CD4-positive, alpha-beta T cell treated with Interleukin-21 for 1 hour (primary cell): ENCODE measurements around the gene FBXO31.

Source experiments
- DNase-seq: peaks from one replicate; pipeline ENCODE4 v3.0.0-alpha.2; 2020

FBXO31 gene

DNA sequence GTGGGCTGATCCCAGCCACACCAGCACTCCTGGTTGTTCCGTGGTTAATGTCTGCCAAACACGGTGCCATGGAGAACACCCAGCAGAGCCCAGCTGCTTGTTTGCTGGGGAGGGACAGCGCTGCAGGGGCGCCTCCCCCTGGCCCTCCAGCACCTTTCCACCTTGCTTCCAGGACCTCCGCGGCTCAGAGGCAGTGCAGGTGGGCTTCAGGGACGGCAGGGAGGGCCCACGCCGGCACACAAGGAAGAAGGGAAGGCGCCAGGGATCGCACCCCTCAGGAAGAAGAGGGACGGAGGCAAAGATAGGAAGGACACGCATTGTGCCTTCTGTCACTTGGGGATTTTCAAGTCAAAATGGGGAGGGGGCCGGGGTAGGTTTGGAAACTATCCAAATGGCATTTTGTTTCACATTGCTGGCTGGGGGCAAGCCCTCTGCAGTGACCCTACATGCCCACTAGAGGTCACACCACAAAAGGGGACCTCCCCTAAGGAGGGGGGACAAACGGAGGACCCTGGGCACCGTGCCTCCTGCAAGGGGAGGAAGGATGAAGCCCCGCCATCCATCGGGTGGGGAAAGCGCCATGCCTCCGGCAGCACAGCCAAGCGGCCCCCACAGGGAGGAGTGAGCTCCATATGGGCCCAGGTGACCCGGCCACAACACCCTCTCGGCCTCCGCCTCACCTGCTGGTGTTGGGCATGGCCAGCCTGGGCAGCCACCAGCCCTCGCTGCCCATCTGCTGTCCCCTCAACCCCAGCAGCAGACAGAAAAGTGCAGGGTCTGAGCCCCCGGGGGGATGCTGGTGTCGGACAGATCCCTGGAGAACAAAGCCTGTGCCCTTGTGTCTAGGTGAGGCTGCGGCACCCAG is 58.9 kb downstream of the FBXO31 start:
- DNase-seq, result peak; percentile 54

DNA sequence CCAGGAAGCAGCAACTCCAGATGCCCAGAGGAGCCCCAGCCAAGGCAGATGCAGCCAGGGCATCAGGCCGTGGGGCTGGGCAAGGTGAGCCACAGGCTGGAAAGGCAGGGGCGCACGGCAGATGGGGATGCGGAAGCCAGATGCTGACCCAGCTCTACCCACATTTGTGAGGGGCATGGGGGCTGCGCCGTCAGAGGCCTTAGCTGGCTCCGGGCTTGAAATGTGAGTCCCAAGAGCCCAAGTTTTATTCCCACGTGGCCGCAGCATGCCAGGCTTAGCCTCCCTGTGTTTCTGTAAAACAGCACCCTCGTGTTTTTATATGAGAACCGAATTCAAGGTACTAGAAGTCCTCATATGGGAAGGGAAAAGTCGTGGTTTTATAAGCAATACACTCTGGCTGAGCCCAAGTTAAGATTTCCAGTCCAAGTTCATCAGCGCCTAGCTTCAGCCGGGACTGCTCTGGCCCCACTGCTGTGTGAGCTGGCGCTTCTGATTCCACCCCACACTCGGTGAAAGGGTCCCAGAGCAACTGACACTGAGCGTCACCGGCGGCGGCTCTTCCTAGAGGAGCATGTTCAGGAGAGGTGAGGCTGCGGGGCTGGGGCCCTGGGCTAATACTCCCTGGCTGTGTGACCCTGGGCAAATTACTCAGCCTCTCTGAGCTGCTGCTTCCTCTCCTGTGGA is 59.7 kb downstream of the FBXO31 start:
- DNase-seq, result no peak

DNA sequence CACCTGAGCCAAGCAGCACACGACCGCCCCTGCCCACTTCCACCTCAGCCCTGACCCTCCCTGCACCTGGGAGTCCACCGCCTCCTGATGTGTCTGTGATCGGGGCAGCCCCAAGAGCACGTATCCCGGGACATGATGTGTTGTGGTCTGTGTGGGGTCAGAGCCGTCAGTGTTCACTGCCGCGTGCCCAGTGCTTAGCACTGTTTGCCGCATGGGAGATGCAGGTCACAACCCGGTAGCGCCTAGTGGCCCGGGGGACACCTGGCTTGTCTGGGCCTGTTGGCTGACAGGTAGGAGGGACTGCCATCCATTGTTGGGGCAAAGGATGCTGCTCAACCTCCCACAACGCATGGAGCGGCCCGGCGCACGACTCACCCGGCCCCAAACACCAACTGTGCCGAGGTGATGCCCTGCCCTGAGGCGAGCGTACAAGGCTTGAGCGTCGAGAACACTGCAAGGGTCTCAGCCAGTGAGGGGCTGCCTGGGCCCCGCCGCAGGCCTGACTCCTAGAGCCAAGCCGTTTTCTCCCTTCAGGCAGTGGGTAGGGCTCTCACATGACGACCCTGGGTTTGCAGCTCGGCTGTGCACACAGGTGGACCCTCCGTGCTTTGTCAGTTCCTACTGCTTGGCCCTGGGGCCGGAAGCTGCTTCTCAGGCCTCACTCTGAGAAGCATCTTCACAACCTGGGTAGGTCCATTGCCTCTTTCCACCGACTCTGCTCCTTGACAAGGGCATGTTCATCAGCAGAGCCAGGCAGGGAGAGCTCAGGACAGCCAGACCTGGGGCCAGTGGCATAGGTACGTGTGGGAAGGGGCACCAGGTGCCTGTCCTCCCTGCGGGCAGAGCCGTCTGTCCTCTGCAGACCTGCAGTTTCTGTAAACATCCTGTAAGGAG is 60.5 kb downstream of the FBXO31 start:
- no peak for DNase-seq

DNA sequence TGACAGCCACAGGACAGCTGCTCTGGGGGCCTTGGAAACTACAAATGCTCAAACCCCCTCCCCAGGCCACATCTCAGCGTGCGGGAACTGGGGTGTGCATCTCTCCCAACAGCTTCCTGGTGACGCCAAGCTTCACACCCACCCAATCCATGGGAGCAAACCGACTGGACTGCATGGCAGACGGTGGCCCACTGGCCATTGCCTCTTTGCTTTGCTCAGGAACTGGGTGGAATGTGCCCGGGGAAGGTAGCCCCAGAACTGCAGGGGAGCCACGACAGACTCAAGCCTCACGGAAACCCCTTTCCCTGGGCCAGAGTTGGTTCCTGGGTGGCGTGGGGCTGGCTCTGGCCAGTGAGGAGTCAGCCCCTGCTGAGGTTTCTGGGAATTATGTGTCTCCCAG is 61.2 kb downstream of the FBXO31 start:
- no peak for DNase-seq

DNA sequence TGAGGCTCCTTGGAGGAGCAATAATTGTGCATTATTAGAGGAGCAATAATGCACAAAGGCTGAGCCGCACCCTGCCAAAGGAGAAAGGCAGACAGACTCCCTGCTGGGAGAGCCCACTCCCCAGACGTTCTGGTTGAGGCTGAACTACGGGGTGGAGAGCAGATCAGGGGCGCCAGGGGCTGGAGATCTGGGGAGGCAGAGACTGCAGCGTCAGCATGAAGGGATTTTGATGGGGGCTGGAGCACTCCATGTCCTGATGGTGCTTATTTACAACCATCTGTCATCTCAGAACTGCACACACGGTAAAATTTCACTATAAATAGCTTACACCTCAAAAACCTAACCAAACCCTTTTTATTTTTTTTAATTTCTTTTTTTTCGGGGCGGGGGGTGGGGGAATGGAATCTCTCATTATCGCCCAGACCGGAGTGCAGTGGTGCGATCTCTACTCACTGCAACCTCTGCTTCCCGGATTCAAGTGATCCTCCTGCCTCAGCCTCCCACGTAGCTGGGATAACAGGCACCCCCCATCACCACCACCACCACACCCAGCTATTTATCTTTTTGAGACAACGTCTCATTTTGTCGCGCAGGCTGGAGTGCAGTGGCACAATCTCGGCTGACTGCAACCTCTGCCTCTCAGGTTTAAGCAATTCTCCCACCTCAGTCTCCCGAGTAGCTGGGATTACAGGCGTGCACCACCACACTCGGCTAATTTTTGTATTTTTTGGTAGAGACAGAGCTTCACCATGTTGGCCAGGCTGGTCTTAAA is 62.1 kb downstream of the FBXO31 start:
- DNase-seq, result no peak

DNA sequence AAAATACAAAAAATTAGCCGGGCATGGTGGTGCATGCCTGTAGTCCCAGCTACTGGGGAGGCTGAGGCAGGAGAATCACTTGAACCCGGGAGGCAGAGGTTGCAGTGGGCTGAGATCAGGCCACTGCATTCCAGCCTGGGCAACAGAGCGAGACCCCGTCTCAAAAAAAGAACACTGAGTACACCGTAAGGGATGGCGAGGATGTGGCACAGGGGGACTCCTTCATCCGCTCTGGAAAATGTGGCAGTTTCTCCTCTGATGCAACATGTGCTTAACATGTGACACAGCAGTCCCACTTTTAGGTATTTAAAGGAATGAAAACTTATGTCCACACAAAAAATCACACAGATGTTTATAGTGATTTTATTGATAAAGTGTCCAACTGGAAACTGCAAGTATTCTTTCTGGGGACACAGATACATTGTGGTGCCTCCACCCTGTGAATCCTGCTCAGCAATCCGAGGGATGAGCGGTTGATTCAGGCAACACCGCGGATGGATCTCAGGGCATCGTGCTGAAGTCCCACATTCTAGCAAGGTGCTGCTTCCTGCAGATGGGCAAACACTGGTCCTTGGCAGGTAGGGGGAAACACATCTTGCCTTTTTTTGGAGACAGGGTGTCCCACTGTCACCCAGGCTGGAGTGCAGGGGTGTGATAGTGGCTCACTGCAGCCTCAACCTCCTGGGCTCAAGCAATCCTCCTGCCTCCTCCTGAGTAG is 62.9 kb downstream of the FBXO31 start:
- no peak for DNase-seq

DNA sequence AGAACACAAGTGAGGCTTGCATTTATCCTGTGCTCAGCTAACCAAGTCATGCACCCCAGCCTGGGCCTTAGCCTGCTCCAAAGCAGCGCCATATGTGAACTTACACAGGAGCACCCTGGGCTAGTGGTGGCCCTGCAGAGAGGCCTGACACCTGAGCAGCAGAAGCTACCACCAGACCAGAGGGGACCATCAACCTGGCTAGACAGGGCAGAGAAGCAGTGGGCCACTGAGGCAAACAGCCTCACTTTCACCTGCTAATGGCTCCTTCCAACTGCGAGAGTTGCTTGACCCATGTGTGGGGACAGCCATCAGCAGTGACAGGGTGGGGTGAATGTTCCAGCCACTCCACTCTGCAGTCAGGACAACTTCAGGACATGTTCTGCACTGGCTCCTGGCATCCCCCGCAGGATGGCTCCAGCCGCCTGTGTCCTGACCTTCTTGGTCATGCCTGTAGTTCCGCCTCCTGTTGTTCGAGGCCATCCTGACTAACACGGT is 63.5 kb downstream of the FBXO31 start:
- DNase-seq, result no peak

DNA sequence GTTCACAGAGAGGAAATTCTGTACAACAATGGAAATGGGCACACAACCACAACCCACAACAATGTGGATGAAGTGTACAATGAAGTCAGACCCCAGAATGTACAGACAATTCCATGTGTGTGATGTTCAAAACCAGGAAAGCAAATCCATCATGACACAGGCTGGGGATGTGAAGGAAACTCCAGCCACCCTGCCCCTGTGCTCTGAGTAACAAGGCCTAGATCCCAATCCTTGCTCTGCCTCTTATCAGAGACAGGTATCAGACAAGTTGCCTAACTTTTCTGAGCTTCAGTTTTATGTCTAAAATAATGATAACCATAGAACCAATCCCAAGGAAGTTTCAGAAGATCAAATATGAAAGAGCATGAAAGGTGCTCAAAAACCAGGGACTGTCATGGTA is 64.6 kb downstream of the FBXO31 start:
- no peak for DNase-seq

DNA sequence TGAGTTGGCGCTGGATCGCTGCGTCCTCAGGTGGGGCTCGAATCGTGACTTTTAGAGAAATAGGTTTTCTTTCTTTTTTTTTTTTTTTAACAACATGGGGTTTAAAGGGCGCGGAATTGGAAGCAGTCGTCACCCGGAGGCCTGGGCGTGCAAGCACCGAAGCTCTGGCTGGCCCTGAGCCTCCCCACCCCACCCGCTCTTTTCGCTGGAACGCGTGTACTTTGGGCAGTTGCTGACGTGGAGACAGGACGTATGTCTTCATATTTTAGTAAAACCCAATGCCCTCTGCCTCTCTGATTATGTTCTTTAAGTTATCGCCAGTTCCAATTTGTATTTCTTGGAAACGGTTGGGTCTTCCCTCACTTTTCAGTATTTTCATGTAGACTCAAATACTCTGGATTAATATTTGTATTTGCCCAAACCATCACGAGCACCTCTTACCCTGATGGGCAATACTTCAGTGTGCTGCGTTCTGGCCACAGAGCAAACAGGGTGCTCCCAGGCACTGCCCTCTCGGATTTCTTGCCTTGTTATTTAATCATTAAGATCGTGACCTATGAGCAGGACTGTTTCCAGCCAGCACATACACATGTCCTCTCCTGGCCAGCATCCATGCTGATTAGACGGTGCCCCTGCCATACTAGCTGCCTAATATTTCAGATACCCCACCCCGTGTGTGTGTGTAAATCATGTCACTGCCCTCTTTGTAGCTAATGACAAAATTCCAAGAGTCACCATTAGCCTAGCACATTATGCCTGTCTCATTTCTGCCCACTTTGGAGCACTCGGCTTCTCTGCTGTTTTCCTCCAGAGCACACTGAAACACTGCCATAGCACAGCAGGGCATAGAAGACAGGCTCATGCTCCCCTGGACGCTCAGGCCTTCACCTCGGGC is 65.6 kb downstream of the FBXO31 start:
- DNase-seq, result no peak

DNA sequence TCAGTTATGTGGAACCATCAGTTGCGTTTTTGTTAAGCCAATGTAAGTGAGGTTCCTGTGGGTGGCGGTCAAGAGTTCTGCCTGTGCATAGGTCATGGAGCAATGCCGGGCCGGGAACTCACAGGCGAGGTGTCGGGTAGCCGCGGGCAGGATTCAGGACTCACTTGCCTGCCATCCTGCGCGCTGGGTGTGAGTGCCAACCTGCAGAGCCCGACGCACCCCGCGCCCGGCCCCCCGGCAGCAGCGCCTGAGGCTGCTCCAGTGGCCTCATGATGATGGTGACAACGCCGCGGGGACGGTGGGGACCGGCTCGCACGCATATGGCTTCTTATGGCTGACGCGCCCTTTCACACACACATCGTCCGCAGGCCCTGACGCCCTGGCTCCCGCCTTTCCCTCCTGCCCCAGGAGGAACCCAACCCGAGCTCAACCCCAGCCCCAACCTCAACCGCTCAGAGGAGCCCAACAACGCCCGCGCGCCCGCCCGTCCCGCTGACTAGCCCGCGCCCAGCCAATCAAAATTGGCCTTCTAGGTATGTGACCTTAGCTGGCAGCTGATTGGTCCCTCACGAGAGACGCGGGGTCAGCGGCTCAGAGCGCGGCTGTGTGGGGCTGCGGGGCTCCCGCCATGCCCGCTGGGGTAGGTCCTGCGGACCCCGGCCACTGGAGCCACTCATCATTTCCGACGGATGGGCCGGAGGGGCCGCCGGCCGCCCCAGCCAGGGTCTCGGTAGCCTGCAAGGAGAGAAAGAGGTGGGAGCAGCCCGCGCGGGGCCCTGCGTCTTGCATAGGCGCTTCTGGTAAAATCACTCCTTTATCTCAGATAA is 66.4 kb downstream of the FBXO31 start, which contains the start of gene C16orf95:
Gene C16orf95 (minus strand): TSS at position 470 of the 827 bp plus-strand sequence. CDS start 150 bp downstream, at position 320.
- DNase-seq, result peak; percentile 97

DNA sequence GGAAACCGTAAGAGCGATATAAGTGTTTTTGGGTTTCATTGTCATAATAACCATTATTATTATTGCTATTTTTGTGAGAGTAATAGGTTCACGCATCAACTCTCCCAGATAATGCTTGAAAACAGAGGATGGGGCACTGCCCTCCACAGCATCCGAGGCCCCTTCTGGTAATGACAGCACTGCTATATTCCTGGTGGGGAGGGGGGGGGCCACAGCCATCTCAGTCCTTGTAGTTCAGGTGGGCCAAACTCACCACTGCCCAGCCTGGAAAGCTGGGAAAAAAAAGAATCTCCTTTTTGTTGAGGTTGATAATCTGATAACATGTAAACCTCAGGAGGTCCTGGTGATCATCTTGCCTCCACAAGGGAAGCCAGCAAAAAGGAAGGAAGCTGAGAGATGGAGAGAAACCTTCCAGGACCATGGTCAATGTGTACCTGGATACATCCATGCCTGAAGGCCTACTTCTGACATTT is 67.1 kb downstream of the FBXO31 start:
- no peak for DNase-seq

DNA sequence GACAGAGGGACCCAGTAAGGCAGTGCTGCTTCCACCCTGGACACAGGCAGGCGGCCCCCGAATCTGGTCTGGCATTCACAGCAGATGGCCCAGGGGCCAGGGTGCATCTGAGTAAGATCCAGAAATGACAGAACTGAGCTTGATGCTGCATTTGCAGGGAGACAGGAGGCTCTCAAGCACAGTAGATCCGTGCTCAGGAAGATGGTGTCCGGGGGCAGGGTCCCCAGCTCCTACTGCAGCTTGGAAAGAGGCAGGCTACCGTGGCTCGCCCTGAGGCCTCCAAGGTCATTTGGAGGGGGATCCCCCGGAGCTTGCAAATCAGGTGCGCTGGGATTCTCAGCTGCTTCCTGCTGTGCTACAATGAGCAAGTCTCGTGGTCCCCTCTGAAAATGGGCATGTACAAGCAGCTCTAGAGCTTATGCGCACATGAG is 68.6 kb downstream of the FBXO31 start:
- DNase-seq, result no peak

DNA sequence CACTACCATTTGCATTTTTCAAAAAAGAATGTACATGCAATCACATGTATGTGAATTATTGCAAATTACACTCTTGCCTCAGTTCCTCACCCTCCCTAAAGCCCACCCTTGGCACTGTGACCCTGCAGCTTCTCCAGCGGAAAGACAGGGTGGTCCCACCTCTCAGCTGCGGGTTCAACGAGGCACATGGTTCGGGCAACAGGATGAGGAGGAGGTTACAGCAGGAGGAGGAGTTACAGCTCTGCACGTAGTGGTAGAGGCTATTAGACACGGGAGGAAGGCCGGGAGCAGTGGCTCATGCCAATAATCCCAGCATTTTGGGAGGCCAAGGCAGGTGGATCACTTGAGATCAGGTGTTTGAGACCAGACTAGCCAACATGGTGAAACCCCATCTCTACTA is 71.6 kb downstream of the FBXO31 start:
- DNase-seq, result no peak

DNA sequence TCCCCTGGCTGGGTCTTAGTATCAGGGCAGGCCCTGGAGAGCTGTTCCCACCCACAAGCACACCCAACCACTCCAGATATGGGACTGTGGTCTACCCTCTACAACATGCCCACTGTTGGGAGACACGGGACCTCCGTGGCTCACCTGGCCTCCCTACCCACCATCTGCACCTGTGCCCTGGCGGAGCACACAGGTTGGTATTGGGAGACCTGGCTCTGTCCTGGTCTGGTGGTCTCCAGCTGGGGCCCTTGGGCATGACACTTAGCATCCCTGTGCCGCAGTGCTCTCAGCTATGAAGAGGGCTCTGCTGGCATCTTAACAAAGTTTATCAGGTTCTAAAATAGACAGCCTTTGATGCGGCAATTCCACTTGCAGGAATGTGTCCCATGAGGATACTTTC is 72.2 kb downstream of the FBXO31 start:
- no peak for DNase-seq

DNA sequence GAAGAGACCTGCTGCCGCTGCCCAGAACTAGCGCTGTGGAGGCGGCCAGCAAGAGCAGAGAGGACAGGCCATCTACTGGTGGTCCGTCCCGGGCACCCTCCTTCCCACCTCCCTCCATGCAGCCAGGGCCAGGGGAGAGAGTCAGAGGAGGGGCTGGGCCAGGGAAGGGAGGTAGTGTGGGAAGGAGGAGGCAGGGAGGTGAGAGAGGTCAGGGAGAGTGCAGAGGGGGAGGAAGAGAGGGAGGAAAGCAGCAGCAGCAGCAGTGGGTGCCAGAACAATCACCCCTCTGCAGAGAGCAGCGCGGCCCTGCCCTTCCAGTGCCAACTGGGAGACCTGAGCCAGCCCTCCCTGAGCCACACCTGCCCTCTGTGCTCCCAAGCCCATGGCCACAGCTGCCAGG is 73.0 kb downstream of the FBXO31 start:
- DNase-seq, result no peak

DNA sequence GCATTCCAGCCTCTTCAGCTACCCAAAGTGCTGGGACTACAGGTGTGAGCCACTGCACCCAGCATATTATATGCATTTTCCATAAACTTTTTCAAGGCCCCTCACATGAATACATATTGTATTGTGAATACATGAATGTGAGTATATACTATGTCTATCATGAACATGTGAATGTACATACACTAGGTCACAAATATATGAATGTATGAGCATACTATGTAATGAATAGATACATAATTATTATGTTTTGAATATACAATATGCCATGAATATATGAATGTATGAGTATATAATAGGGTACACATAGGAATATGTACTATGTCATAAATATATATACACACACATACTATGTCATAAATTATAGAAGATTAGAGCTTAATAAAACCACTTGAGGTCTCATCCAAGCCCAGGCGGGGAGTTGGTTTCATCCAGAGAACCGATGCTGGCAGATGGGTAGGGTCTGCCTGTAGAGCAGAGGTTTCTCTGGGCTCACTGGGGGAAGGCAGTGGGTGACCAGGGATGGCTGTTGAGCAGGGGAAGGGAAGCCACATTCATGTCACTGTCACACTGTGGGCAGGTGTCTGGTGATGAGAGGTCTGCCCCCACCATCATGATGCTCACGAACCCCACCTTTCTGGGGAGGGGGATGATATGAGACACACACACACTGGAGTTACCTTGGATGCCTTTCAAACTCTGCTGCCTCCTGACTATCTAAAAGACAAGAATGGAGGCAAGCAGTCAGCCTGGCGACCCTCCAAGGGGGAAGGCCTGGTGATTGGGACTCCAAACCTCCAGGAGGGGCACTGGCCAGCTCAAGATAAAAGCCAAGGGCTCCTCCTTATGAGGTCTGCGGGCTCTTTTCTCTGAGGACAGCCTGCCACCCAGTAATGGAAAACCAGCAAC is 73.7 kb downstream of the FBXO31 start:
- DNase-seq, result no peak

DNA sequence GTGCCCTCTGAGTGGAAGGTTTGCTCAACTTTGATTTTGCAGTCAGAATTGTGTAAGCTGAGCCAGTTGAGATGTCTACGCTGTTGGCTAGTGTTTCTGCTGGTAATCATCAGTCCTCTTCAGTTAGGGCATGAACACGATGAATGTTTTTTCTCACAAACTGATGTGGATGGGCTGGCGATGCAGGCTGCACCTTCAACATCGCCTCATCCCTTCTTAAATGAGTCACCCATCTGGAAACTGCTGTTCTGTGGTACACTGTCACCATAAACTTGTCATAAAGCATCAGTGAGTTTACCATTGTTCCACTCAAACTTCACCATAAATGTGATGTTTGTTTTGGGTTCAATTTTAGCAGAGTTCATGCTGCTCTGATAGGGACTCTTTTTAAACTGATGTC is 74.8 kb downstream of the FBXO31 start:
- DNase-seq, result no peak

DNA sequence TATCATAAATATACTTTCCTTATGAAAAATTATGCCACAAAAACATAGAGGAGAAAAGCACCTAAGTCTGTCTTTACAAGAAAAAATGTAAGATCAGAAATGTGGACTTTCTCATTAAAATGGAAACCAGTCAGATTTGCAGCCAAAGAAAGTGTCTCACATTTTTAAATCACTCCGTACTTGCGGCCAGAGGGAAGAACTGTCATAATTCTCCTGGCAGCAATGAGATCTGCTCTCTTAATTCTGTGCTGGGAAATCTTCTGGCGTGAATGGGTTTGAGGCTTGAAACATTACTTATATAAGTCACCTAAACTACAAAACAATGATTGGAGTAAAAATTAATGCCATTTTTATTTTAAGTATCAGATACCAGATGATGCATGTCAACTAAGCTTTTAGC is 77.1 kb downstream of the FBXO31 start:
- no peak for DNase-seq
